HG03159 (cell line): Measurements from ENCODE around the gene INSIG1.

ENCODE experiments used
- ATAC-seq: cut with Tn5 transposase; IDR thresholded peaks from one replicate; pipeline ENCODE4 v1.9.1; 2021; ENCODE audit warnings: mild to moderate bottlenecking, moderate library complexity; ENCODE audit not compliant: unreplicated experiment

Gene INSIG1

DNA sequence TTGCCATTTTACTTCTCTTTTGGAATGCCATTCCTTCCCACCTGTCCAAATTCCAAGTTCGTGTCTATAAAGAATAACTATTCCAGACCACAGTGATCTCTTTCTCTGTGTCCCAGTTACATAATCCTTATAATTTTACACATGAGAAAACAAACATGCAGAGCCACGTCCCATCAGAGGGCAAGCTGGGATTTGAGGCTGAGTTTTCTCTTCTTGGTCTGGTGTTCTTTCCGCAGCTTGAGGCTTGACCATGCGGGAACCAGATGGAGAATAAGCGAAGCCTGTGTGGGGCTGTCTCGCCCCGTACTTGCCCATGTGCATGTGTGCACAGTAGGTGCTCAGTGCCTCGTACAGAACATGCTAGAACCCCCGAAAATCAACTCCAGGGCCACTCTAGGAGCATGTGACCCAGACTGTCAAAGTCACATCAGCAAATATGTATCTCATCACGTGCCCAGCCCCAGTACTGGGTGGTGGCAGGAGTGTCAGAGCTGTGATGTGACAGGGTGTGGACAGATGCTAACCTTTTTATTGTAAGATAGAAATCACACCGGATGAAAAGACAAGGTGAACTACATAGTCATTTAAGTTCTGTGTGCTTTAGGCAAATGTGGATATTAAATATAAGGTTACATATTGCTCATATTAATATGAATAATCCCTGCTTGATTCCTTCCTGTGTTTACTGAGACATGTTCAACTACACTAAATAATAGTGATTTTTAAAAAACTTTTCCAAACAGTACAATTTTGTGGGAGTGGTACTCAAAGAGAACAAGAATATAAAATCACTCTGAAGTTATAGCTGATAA lies 3.2 kb downstream of the INSIG1 start:
- no peak for ATAC-seq

- ATAC-seq = no peak
These were observed 5.4 kb downstream of the INSIG1 start for GRCh38 chr7:155303039-155303593.

GRCh38 chr7:155303897-155304296 lies 6.2 kb downstream of the INSIG1 start:
- ATAC-seq = no peak

GRCh38 chr7:155305231-155305904 lies 7.7 kb downstream of the INSIG1 start:
- ATAC-seq = no peak

GRCh38 chr7:155306673-155307470 lies 9.2 kb downstream of the INSIG1 start:
- no peak for ATAC-seq

DNA sequence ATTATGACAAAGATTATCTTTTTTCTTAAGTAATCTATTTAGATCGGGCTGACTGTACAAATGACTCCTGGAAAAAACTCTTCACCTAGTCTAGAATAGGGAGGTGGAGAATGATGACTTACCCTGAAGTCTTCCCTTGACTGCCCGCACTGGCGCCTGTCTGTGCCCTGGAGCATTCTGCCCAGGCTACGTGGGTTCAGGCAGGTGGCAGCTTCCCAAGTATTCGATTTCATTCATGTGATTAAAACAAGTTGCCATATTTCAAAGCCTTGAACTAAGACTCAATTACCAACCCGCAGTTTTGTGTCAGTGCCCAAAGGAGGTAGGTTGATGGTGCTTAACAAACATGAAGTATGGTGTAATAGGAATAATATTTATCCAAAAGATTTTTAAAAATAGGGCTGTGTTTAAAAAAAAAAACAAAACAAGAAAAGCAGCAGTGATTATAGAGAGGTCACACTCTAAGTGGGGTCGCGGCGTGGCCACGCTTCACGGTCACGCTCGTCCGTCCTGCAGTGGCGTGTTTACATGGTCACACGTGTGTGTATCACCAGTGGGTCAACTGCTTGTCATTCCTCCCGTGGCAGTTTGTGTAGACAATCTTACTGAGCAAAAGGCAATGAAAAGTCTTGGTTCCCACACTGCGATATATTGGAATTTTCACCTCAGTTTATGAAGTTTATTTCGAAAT lies 10.8 kb downstream of the INSIG1 start:
- no peak for ATAC-seq

GRCh38 chr7:155309021-155309338 lies 11.3 kb downstream of the INSIG1 start:
- ATAC-seq = no peak

DNA sequence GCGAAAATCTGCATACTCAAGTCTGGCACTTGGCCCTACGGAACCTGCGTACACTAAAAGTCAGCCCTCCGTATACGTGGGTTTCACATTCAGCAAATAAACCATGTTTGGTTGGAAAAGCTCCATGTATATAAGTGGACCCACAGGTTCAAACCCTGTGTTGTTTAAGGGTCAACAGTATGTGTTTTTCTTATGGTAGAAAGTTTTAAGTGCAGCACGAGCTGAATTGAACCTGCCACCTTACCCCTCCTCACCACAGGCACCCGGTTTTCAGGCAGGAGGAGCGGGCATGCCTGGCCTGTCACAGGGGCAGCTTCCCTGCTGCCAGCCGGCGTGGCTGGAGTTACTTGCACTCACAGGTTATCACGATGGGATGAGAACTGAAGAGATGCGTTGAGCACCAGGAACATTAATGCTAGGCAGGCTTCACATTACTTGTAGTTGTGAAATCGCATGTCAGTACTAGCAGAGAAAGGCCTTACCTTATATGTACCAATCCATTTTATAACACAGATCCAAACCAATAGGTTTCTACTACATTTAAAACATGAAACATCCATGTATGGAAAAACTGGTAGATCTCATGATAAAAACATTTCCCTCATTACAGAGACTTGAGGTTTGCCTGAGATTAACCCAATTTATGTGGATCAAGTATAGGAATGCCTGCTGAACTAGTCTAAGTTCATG lies 12.9 kb downstream of the INSIG1 start:
- no peak for ATAC-seq

DNA sequence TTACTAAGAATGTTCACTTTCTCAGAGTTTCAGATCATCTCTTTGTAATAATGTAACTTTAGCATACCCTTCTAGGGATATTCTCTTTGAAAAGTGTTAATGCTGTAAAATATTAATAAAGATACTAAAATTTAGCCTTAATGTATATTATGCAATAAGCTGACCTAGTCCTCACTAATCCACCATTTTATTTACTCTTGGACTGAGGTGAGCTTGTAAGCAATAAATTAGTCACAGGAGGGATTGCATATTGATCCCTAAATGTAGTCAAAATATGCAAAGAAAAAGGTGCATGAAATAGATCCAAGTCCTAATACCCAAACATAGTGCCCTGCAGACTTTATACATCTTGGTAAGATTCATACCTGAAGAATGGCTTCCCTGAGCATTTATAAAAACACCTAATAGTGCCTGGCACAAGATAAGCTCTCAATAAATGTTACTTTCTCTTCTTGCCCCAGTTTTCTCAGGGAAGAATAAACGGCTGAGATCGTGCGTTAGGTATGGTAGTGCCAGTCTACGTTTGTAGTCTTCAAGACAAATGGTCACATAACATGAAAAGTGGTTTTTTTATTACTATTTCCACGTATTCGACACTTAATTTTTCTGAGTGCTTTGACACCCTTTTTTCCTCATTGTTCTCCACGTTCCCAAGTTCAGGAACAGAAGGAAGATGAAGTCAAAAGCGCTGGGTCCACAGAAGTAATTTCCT lies 14.3 kb downstream of the INSIG1 start:
- ATAC-seq = no peak

DNA sequence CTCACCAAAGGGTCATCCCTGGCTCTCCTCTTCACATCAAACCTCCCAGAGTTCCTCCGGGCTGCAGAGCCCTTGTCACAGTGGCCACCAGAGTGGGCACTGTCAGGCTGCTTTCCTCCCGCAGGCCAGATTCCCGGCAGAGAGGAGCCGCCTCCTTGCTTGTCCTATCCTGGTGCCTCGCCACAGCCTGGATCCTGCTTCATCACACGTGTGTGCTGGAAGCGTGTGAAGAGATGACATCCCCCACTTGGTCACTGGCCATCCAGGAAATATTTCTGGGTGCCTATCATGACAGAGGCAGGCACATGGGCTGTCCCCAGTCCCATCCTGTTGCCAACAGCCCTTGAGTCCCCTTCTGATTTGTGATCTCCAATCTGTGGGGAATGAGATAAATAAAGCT lies 15.0 kb downstream of the INSIG1 start:
- no peak for ATAC-seq

DNA sequence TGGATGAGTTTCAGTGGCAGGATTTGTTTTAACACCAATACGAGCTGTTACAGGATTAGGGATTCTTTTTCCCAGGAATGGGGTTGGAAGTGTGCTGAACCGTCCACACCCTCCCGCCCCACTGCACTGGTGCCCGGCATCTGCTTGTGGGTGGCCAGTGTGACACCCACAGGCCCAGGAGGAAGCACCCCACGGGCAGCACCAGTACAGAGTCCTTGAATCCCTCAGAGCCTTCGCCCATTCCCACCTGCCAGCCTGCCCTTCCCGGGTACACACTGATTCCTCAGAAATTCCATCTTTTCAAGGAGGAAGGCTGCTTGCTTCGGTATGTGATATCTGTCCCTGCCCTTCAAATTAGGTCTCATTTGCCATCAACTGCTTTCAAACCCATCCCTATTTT lies 15.4 kb downstream of the INSIG1 start:
- no peak for ATAC-seq

DNA sequence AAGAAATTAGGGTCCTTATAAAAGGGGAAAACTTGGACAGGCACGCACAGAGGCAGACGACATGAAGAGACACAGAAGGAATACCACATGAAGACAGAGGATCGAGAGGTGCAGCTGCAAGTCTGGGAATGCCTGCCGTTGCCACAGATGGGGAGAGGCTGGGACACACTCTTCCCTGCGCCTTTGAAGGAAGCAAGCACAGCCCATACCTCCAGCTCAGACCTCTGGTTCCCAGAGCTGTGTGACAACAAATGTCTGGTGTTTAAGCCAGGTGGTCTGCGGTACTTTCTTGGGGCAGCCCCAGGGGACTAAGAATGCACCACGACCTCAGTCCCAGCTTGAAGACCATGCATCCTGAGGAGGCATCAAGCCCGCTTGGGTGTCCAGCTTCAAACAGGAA lies 18.3 kb downstream of the INSIG1 start:
- ATAC-seq = no peak

GRCh38 chr7:155316427-155317113 lies 18.9 kb downstream of the INSIG1 start:
- ATAC-seq = no peak

GRCh38 chr7:155317114-155317434 lies 19.4 kb downstream of the INSIG1 start:
- no peak for ATAC-seq

GRCh38 chr7:155318245-155318644 lies 20.6 kb downstream of the INSIG1 start:
- no peak for ATAC-seq

- ATAC-seq = no peak
These were observed 24.9 kb downstream of the INSIG1 start for GRCh38 chr7:155322530-155322929.

- ATAC-seq = no peak
These were observed 25.4 kb downstream of the INSIG1 start for GRCh38 chr7:155323001-155323638.

GRCh38 chr7:155324012-155324917 lies 26.6 kb downstream of the INSIG1 start:
- ATAC-seq = no peak
